ENCODE data around the gene RBM4B. TPM values are rescaled to one million over a fixed set of nuclear protein-coding genes. Genes with fewer than 3 reads are reported as not detected.

Gene RBM4B
- total RNA-seq, 6 donors from 2014 or later: 7.3 to 27.2 (median 13.9) TPM

- Histone ChIP-seq H3K9me3 (no peaks in the 10 kb centered on the region), H3K27me3 (no peaks in the 10 kb centered on the region), H3K36me3 (no peaks in the 10 kb centered on the region), H3K27ac (peak overlapping the region in 2 of 4 donors; percentile 18 to 26), H3K4me3 (peak overlapping the region in 1 of 4 donors; percentile 11), H3K4me1 (peaks cover 0 to 7% (median 0%) of the 10 kb centered on the region in 4 donors)
- ATAC-seq (ENCODE audit: low FRiP score in 2 of 2) (peak in 1 of 2 donors; percentile 4), DNase-seq (no peak)
- WGBS, 2 donors: 66 to 82% methylated on average over 8 of the region's 8 CpGs
- no peak for TF ChIP-seq POLR2A (IDR thresholded peaks at IDR 0.05)
- TF ChIP-seq POLR2AphosphoS5 (IDR thresholded peaks at IDR 0.05): no peak
- no peak for TF ChIP-seq EP300 (IDR thresholded peaks at IDR 0.05)
- TF ChIP-seq CTCF (IDR thresholded peaks at IDR 0.05): no peak
Observed at GRCh38 chr11:66719111-66719872, 41.6 kb upstream of the RBM4B start.

GRCh38 chr11:66718320-66718971 is 40.8 kb upstream of the RBM4B start:
- TF ChIP-seq EP300 (IDR thresholded peaks at IDR 0.05): no peak
- no peak for TF ChIP-seq POLR2AphosphoS5 (IDR thresholded peaks at IDR 0.05)
- no peak for TF ChIP-seq POLR2A (IDR thresholded peaks at IDR 0.05)
- TF ChIP-seq CTCF (IDR thresholded peaks at IDR 0.05): peak in 3 of 6 experiments; percentile 17 to 60 (median 45)
- Histone ChIP-seq H3K27ac (peak overlapping the region; percentile 18 to 40 (median 30)), H3K9me3 (no peaks in the 10 kb centered on the region), H3K27me3 (no peaks in the 10 kb centered on the region), H3K4me3 (peak overlapping the region in 3 of 4 donors; percentile 11 to 23 (median 12)), H3K4me1 (peaks cover 0 to 7% (median 0%) of the 10 kb centered on the region in 4 donors), H3K36me3 (no peaks in the 10 kb centered on the region)
- ATAC-seq (ENCODE audit: low FRiP score in 2 of 2): peak; percentile 47 to 81
- WGBS, 2 donors: 61 to 70% methylated on average over 20 to 22 of the region's 26 CpGs
- DNase-seq: peak; percentile 70 to 86

GRCh38 chr11:66717925-66718319 is 40.2 kb upstream of the RBM4B start:
- TF ChIP-seq EP300 (IDR thresholded peaks at IDR 0.05) (no peak), POLR2A (IDR thresholded peaks at IDR 0.05) (no peak), CTCF (IDR thresholded peaks at IDR 0.05) (no peak), POLR2AphosphoS5 (IDR thresholded peaks at IDR 0.05) (no peak)
- Histone ChIP-seq H3K9me3 (no peaks in the 10 kb centered on the region), H3K36me3 (no peaks in the 10 kb centered on the region), H3K4me3 (no peak overlapping the region), H3K4me1 (peaks cover 0 to 7% (median 0%) of the 10 kb centered on the region in 4 donors), H3K27ac (peak overlapping the region in 3 of 4 donors; percentile 18 to 40 (median 26)), H3K27me3 (no peaks in the 10 kb centered on the region)
- ATAC-seq (ENCODE audit: low FRiP score in 2 of 2) (peak in 1 of 2 donors; percentile 3), DNase-seq (peak in 1 of 2 donors; percentile 79)
- 84 to 87% methylated on average over 14 of the region's 14 CpGs for WGBS, 2 donors

- Histone ChIP-seq H3K4me1 (peaks cover 0 to 7% (median 0%) of the 10 kb centered on the region in 4 donors), H3K27ac (no peak overlapping the region), H3K4me3 (no peak overlapping the region), H3K36me3 (no peaks in the 10 kb centered on the region), H3K27me3 (no peaks in the 10 kb centered on the region), H3K9me3 (no peaks in the 10 kb centered on the region)
- DNase-seq: no peak
- 58 to 60% methylated on average over 3 of the region's 3 CpGs for WGBS, 2 donors
- no peak for ATAC-seq (ENCODE audit: low FRiP score in 2 of 2)
- no peak for TF ChIP-seq CTCF (IDR thresholded peaks at IDR 0.05)
- no peak for TF ChIP-seq POLR2AphosphoS5 (IDR thresholded peaks at IDR 0.05)
Observed at GRCh38 chr11:66716996-66717395, 39.3 kb upstream of the RBM4B start.

Measured in upper lobe of left lung (tissue), 6 donors.